ENCODE measurements around the gene PTPRM.

DNA sequence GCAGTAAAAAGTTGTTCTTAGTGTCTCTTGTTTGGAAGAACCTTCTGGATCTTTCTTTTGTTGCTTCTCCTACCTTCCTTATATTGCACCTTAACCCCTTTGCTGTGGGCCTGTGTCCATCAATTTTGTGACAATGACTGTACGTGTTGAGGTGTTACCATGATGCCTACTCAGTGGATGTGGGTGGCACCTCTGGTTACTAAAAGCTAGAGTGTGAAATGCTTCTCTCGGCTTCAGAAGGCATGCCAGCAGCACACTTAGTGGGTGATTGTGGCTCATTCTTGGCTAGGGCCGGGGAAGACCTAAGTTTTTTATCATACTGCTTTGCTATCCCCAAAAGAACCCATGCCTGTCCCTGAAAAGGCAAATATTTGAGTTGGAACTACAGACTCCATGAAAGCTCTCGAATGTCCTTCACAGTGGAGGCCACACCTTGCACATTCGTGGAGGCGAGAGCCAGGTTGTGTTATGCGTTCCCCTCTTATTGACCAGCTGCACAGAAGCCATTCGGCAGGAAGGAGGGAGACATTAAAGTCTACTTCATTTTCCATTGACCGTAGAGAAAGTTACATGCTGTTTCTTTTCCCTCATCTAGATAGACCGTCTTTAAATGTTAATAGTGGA is 528.9 kb downstream of the PTPRM start:
- TF ChIP-seq, protein P1, sequence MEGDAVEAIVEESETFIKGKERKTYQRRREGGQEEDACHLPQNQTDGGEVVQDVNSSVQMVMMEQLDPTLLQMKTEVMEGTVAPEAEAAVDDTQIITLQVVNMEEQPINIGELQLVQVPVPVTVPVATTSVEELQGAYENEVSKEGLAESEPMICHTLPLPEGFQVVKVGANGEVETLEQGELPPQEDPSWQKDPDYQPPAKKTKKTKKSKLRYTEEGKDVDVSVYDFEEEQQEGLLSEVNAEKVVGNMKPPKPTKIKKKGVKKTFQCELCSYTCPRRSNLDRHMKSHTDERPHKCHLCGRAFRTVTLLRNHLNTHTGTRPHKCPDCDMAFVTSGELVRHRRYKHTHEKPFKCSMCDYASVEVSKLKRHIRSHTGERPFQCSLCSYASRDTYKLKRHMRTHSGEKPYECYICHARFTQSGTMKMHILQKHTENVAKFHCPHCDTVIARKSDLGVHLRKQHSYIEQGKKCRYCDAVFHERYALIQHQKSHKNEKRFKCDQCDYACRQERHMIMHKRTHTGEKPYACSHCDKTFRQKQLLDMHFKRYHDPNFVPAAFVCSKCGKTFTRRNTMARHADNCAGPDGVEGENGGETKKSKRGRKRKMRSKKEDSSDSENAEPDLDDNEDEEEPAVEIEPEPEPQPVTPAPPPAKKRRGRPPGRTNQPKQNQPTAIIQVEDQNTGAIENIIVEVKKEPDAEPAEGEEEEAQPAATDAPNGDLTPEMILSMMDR (IDR thresholded peaks at IDR 0.05 in 2 of 3, conservative IDR thresholded peaks at IDR 0.05 in 1 of 3; ENCODE audit: borderline replicate concordance in 1 of 3, insufficient read depth in 1 of 3, low read depth in 2 of 3, low read length in 2 of 3), result no peak
- no peak for TF ChIP-seq ZFX (IDR thresholded peaks at IDR 0.05)
- TF ChIP-seq YY1 (IDR thresholded peaks at IDR 0.05; ENCODE audit: extremely low read depth, insufficient replicate concordance, low read depth, low read length), result no peak
- no peak for TF ChIP-seq POLR2A (IDR thresholded peaks at IDR 0.05; ENCODE audit: borderline replicate concordance, extremely low read depth, insufficient read depth, insufficient read length)
- TF ChIP-seq TCF7L2 (IDR thresholded peaks at IDR 0.05; ENCODE audit: borderline replicate concordance, extremely low read depth, insufficient read depth, insufficient read length), result no peak
- TF ChIP-seq EZH2 (IDR thresholded peaks at IDR 0.05), result no peak
- no peak for TF ChIP-seq JUND (IDR thresholded peaks at IDR 0.05)
- TF ChIP-seq EZH2phosphoT487 (IDR thresholded peaks at IDR 0.05; ENCODE audit: borderline replicate concordance), result no peak
- TF ChIP-seq, protein P2, sequence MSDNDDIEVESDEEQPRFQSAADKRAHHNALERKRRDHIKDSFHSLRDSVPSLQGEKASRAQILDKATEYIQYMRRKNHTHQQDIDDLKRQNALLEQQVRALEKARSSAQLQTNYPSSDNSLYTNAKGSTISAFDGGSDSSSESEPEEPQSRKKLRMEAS (IDR thresholded peaks at IDR 0.05), result no peak
- TF ChIP-seq CBX3 (IDR thresholded peaks at IDR 0.05; ENCODE audit: low read depth), result no peak
- no peak for TF ChIP-seq SRF (IDR thresholded peaks at IDR 0.05; ENCODE audit: low read depth)
- no peak for TF ChIP-seq POLR2AphosphoS5 (IDR thresholded peaks at IDR 0.05; ENCODE audit: low read depth, low read length)
- TF ChIP-seq SP1 (IDR thresholded peaks at IDR 0.05; ENCODE audit: low read depth), result no peak

Data from HCT116 (cell line).